ENCODE results near the gene AMPD2.

- TF ChIP-seq EZH2 (IDR thresholded peaks at IDR 0.05) (no peak), CTCF (IDR thresholded peaks at IDR 0.05) (no peak), EZH2phosphoT487 (IDR thresholded peaks at IDR 0.05) (no peak)
Observed at GRCh38 chr1:109659145-109659544, 39.5 kb downstream of the AMPD2 start.

All from neural progenitor cell (in vitro differentiated cells).